ENCODE results near the gene HYCC2.
A peak's percentile ranks its signal among the peaks of the same experiment; 100 is the strongest.

The HYCC2 gene

DNA sequence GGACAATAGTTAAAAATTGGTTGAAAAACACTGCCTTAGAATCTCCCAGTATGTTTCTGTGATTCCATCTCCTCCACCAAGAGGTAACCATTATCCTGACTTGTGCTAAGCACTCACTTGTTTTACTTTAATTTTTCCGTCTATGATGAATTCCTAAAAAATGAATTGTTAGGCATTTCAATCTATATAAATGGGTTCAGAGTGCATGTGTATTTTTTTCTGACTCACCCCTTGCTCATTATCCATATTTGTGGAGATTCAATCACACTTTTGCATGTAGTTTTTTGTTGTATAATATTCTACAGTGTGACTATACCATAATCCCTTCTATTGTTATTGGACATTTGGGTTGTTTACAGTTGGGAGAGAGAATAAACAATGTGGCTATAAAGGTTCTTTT lies 1.6 kb upstream of the HYCC2 start:
- H3K14ac ChIP-seq (ENCODE audit: low read length): no peak overlapping the region
- no peak overlapping the region for H2BK5ac ChIP-seq (ENCODE audit: low read length)
- H3K9ac ChIP-seq (ENCODE audit: low read depth, low read length, poor library complexity): no peak overlapping the region
- H3K27me3 ChIP-seq (ENCODE audit: control insufficient read depth in 3 of 3, insufficient read depth in 3 of 3, low read depth in 1 of 3, low read length in 3 of 3): no peaks in the 10 kb centered on the region
- H3K4me1 ChIP-seq (ENCODE audit: control insufficient read depth in 2 of 2, insufficient read depth in 1 of 2, low read depth in 1 of 2, low read length in 2 of 2): peaks cover 3 to 13% of the 10 kb centered on the region in 2 donors
- no peaks in the 10 kb centered on the region for H3K9me3 ChIP-seq (replicated peaks in 1 of 2; ENCODE audit: control insufficient read depth in 2 of 2, insufficient read depth in 1 of 2, low read depth in 1 of 2, low read length in 2 of 2)
- H3K18ac ChIP-seq (ENCODE audit: low read length): no peak overlapping the region
- no peak overlapping the region for H2AFZ ChIP-seq (ENCODE audit: low read length)
- H3K23ac ChIP-seq (ENCODE audit: low read depth, low read length, poor library complexity): no peak overlapping the region
- no peak overlapping the region for H2AK5ac ChIP-seq (ENCODE audit: low read depth, low read length)
- peak overlapping the region; percentile 11 for H3K4me2 ChIP-seq (ENCODE audit: insufficient read depth, low read length, poor library complexity, severe bottlenecking)
- no peak overlapping the region for H3K27ac ChIP-seq (replicated peaks; ENCODE audit: low read length)
- H2BK120ac ChIP-seq (ENCODE audit: low read depth, low read length): no peak overlapping the region
- H2BK12ac ChIP-seq (ENCODE audit: low read length): no peak overlapping the region
- WGBS, 2 donors (ENCODE audit: extremely low coverage in 2 of 2, insufficient read length in 2 of 2, insufficient replicate concordance in 1 of 2): no CpG with 5 or more reads among the region's 1 CpG
- H4K91ac ChIP-seq (ENCODE audit: low read depth, low read length, poor library complexity): no peak overlapping the region
- no peaks in the 10 kb centered on the region for H3K36me3 ChIP-seq (replicated peaks in 1 of 2; ENCODE audit: control insufficient read depth in 2 of 2, insufficient read depth in 2 of 2, low read length in 2 of 2)
- peaks cover 2% of the 10 kb centered on the region for H3K79me1 ChIP-seq (ENCODE audit: low read depth, low read length)
- no peak for DNase-seq (ENCODE audit: low spot score)
- H3K4me3 ChIP-seq (ENCODE audit: low read length in 2 of 2): peak overlapping the region in 1 of 2 donors; percentile 70
- H2BK15ac ChIP-seq (ENCODE audit: low read length): no peak overlapping the region
- H3K4ac ChIP-seq (ENCODE audit: low read length): no peak overlapping the region
- no peak overlapping the region for H4K8ac ChIP-seq (ENCODE audit: low read depth, low read length)

DNA sequence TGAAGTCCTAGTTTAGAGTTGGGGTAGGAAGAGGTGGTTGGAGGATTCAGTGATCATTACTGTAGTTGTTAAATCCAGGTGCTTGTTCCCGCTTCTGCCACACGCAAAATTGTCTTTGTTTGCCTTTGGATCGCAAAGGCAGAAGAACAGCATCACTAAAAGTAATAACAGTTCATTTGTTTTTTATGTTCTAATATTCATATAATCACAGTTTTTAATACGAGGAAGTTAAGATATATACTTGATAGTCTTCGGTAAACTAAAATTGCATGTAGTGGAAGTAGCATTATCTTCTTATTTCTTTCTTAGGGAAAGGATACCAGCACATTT lies 695 bp upstream of the HYCC2 start:
- Histone ChIP-seq H2AFZ (ENCODE audit: low read length) (peak overlapping the region; percentile 84), H3K4ac (ENCODE audit: low read length) (no peak overlapping the region), H3K79me1 (ENCODE audit: low read depth, low read length) (peaks cover 2% of the 10 kb centered on the region), H3K4me1 (ENCODE audit: control insufficient read depth in 2 of 2, insufficient read depth in 1 of 2, low read depth in 1 of 2, low read length in 2 of 2) (peaks cover 3 to 13% of the 10 kb centered on the region in 2 donors), H3K9ac (ENCODE audit: low read depth, low read length, poor library complexity) (no peak overlapping the region), H3K9me3 (replicated peaks in 1 of 2; ENCODE audit: control insufficient read depth in 2 of 2, insufficient read depth in 1 of 2, low read depth in 1 of 2, low read length in 2 of 2) (no peaks in the 10 kb centered on the region), H3K27ac (replicated peaks; ENCODE audit: low read length) (peak overlapping the region; percentile 25), H3K14ac (ENCODE audit: low read length) (no peak overlapping the region), H3K36me3 (replicated peaks in 1 of 2; ENCODE audit: control insufficient read depth in 2 of 2, insufficient read depth in 2 of 2, low read length in 2 of 2) (no peaks in the 10 kb centered on the region), H4K8ac (ENCODE audit: low read depth, low read length) (no peak overlapping the region), H4K91ac (ENCODE audit: low read depth, low read length, poor library complexity) (no peak overlapping the region), H3K4me3 (ENCODE audit: low read length in 2 of 2) (peak overlapping the region; percentile 70 to 88), H3K18ac (ENCODE audit: low read length) (no peak overlapping the region), H2BK5ac (ENCODE audit: low read length) (no peak overlapping the region), H3K4me2 (ENCODE audit: insufficient read depth, low read length, poor library complexity, severe bottlenecking) (peak overlapping the region; percentile 42), H2BK12ac (ENCODE audit: low read length) (no peak overlapping the region), H2BK120ac (ENCODE audit: low read depth, low read length) (no peak overlapping the region), H2BK15ac (ENCODE audit: low read length) (no peak overlapping the region), H3K27me3 (ENCODE audit: control insufficient read depth in 3 of 3, insufficient read depth in 3 of 3, low read depth in 1 of 3, low read length in 3 of 3) (no peaks in the 10 kb centered on the region), H3K23ac (ENCODE audit: low read depth, low read length, poor library complexity) (no peak overlapping the region), H2AK5ac (ENCODE audit: low read depth, low read length) (no peak overlapping the region)
- no peak for DNase-seq (ENCODE audit: low spot score)
- WGBS, 2 donors (ENCODE audit: extremely low coverage in 2 of 2, insufficient read length in 2 of 2, insufficient replicate concordance in 1 of 2): no CpG with 5 or more reads among the region's 5 CpGs

DNA sequence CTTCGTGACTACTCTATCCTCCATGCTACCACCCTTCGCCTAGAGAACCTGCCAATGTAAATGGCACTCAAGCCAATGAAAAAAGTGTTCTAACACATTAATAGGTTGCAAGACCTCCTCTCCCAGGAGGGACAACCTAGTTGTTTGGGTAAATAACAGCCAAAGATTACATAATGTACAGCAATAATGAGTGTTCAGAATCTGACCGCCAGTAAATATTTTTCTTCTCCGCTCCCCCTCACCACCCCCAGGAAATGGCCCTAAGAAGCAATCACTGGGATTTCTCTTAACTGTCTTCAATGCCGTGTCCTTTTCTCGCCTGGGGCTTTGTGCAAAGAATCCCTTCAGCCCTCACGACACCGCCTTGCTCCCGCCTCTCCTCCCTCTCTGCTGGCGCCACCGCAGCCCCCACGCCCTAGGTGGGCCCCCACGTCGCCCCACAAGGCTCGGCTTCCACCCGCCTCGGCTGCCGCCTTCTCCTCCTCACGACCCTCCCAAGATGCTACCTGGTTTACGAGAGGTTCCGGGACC lies 458 bp downstream of the HYCC2 start:
- DNase-seq (ENCODE audit: low spot score): no peak
- Histone ChIP-seq H3K18ac (ENCODE audit: low read length) (peak overlapping the region; percentile 13), H3K9ac (ENCODE audit: low read depth, low read length, poor library complexity) (peak overlapping the region; percentile 89)

GRCh38 chr2:201064797-201065329 lies 6.6 kb downstream of the HYCC2 start:
- Histone ChIP-seq H3K9me3 (replicated peaks in 1 of 2; ENCODE audit: control insufficient read depth in 2 of 2, insufficient read depth in 1 of 2, low read depth in 1 of 2, low read length in 2 of 2) (no peaks in the 10 kb centered on the region), H3K9ac (ENCODE audit: low read depth, low read length, poor library complexity) (no peak overlapping the region), H2AFZ (ENCODE audit: low read length) (no peak overlapping the region), H3K4me2 (ENCODE audit: insufficient read depth, low read length, poor library complexity, severe bottlenecking) (no peak overlapping the region), H4K91ac (ENCODE audit: low read depth, low read length, poor library complexity) (no peak overlapping the region), H2BK5ac (ENCODE audit: low read length) (no peak overlapping the region), H3K4me1 (ENCODE audit: control insufficient read depth in 2 of 2, insufficient read depth in 1 of 2, low read depth in 1 of 2, low read length in 2 of 2) (peaks cover 0 to 12% of the 10 kb centered on the region in 2 donors), H4K8ac (ENCODE audit: low read depth, low read length) (no peak overlapping the region), H3K27me3 (ENCODE audit: control insufficient read depth in 3 of 3, insufficient read depth in 3 of 3, low read depth in 1 of 3, low read length in 3 of 3) (no peaks in the 10 kb centered on the region), H3K23ac (ENCODE audit: low read depth, low read length, poor library complexity) (no peak overlapping the region), H3K14ac (ENCODE audit: low read length) (no peak overlapping the region), H2BK12ac (ENCODE audit: low read length) (no peak overlapping the region), H2BK15ac (ENCODE audit: low read length) (no peak overlapping the region), H2AK5ac (ENCODE audit: low read depth, low read length) (no peak overlapping the region), H2BK120ac (ENCODE audit: low read depth, low read length) (no peak overlapping the region), H3K18ac (ENCODE audit: low read length) (no peak overlapping the region), H3K4me3 (ENCODE audit: low read length in 2 of 2) (no peak overlapping the region), H3K27ac (replicated peaks; ENCODE audit: low read length) (no peak overlapping the region), H3K4ac (ENCODE audit: low read length) (no peak overlapping the region), H3K79me1 (ENCODE audit: low read depth, low read length) (no peaks in the 10 kb centered on the region), H3K36me3 (replicated peaks in 1 of 2; ENCODE audit: control insufficient read depth in 2 of 2, insufficient read depth in 2 of 2, low read length in 2 of 2) (no peaks in the 10 kb centered on the region)
- DNase-seq (ENCODE audit: low spot score): no peak
- no CpG with 5 or more reads among the region's 2 CpGs for WGBS, 2 donors (ENCODE audit: extremely low coverage in 2 of 2, insufficient read length in 2 of 2, insufficient replicate concordance in 1 of 2)

More for the DNA sequence above, 458 bp downstream of the HYCC2 start:
- Histone ChIP-seq H3K36me3 (replicated peaks in 1 of 2; ENCODE audit: control insufficient read depth in 2 of 2, insufficient read depth in 2 of 2, low read length in 2 of 2) (no peaks in the 10 kb centered on the region), H3K4me3 (ENCODE audit: low read length in 2 of 2) (peak overlapping the region; percentile 70 to 88), H2BK12ac (ENCODE audit: low read length) (no peak overlapping the region), H3K79me1 (ENCODE audit: low read depth, low read length) (peaks cover 2% of the 10 kb centered on the region), H4K91ac (ENCODE audit: low read depth, low read length, poor library complexity) (no peak overlapping the region), H3K23ac (ENCODE audit: low read depth, low read length, poor library complexity) (no peak overlapping the region), H3K14ac (ENCODE audit: low read length) (no peak overlapping the region), H2BK15ac (ENCODE audit: low read length) (no peak overlapping the region), H3K27ac (replicated peaks; ENCODE audit: low read length) (no peak overlapping the region), H2BK5ac (ENCODE audit: low read length) (no peak overlapping the region), H3K4me2 (ENCODE audit: insufficient read depth, low read length, poor library complexity, severe bottlenecking) (peak overlapping the region; percentile 79), H2AFZ (ENCODE audit: low read length) (peak overlapping the region; percentile 84), H3K4ac (ENCODE audit: low read length) (no peak overlapping the region), H4K8ac (ENCODE audit: low read depth, low read length) (no peak overlapping the region), H3K27me3 (ENCODE audit: control insufficient read depth in 3 of 3, insufficient read depth in 3 of 3, low read depth in 1 of 3, low read length in 3 of 3) (no peaks in the 10 kb centered on the region), H3K4me1 (ENCODE audit: control insufficient read depth in 2 of 2, insufficient read depth in 1 of 2, low read depth in 1 of 2, low read length in 2 of 2) (peaks cover 3 to 13% of the 10 kb centered on the region in 2 donors), H3K9me3 (replicated peaks in 1 of 2; ENCODE audit: control insufficient read depth in 2 of 2, insufficient read depth in 1 of 2, low read depth in 1 of 2, low read length in 2 of 2) (no peaks in the 10 kb centered on the region), H2AK5ac (ENCODE audit: low read depth, low read length) (no peak overlapping the region), H2BK120ac (ENCODE audit: low read depth, low read length) (no peak overlapping the region)
- WGBS, 2 donors (ENCODE audit: extremely low coverage in 2 of 2, insufficient read length in 2 of 2, insufficient replicate concordance in 1 of 2): no CpG with 5 or more reads among the region's 21 CpGs

Measured in neuronal stem cell (in vitro differentiated cells).